ENCODE results near the gene GUCY2C.

GRCh38 chr12:14689144-14689543 lies 7.3 kb downstream of the GUCY2C start:
- TF ChIP-seq, protein P1, sequence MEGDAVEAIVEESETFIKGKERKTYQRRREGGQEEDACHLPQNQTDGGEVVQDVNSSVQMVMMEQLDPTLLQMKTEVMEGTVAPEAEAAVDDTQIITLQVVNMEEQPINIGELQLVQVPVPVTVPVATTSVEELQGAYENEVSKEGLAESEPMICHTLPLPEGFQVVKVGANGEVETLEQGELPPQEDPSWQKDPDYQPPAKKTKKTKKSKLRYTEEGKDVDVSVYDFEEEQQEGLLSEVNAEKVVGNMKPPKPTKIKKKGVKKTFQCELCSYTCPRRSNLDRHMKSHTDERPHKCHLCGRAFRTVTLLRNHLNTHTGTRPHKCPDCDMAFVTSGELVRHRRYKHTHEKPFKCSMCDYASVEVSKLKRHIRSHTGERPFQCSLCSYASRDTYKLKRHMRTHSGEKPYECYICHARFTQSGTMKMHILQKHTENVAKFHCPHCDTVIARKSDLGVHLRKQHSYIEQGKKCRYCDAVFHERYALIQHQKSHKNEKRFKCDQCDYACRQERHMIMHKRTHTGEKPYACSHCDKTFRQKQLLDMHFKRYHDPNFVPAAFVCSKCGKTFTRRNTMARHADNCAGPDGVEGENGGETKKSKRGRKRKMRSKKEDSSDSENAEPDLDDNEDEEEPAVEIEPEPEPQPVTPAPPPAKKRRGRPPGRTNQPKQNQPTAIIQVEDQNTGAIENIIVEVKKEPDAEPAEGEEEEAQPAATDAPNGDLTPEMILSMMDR (conservative IDR thresholded peaks at IDR 0.05; ENCODE audit: low read length) = no peak
- no peak for TF ChIP-seq EZH2phosphoT487 (IDR thresholded peaks at IDR 0.05; ENCODE audit: borderline replicate concordance)
